ENCODE results near the gene GAS7.

Gene GAS7

GRCh38 chr17:10055262-10055975 is 143.0 kb downstream of the GAS7 start:
- Mint-ChIP-seq H3K27ac (no peak overlapping the region), H3K4me1 (peaks cover 31% of the 10 kb centered on the region), H3K4me3 (no peak overlapping the region), H3K27me3 (peaks cover 14% of the 10 kb centered on the region), H3K36me3 (no peaks in the 10 kb centered on the region), H3K9me3 (peaks cover 2% of the 10 kb centered on the region)
- ATAC-seq = no peak

- peaks cover 14% of the 10 kb centered on the region for H3K27me3 Mint-ChIP-seq
- H3K4me1 Mint-ChIP-seq = peaks cover 16% of the 10 kb centered on the region
- peaks cover 2% of the 10 kb centered on the region for H3K9me3 Mint-ChIP-seq
- no peak for ATAC-seq
- H3K4me3 Mint-ChIP-seq = no peak overlapping the region
- H3K27ac Mint-ChIP-seq = no peak overlapping the region
- H3K36me3 Mint-ChIP-seq = no peaks in the 10 kb centered on the region
These were observed 144.4 kb downstream of the GAS7 start for GRCh38 chr17:10053782-10054540.

DNA sequence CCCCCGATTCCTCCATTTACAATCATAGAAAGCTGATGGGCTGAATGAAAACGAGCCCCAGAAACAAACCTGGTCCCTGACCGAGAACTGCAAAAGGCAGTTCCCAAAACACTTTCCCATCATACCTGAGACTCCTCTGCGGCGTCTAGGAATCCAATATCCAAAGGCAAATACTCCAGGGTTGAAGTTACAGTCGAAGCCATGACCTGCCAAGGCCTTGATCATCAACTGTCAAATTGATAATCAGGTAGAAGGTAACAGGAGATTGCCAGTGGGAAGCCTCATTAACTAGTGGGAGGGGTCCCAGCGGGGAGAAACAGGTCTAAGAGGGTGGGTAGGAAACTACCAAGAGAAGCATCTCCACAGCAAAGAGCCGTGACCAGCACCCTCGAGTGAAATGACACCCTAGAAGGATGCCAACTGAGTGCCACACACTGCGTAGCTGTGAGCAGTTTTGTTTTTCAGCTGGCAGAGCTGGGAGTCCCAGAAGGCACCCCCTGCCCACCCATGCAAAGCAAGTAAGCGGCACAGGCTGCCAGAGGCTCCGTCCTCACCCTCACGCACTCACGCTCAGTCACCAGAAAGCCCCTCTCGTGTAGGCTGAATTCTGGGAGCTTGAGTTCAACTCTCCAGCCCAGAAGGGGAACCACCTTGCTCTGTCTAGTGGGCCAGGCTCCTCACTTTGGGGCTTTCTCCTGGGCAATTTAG is 146.1 kb downstream of the GAS7 start:
- Mint-ChIP-seq H3K27me3 (peaks cover 14% of the 10 kb centered on the region), H3K9me3 (peaks cover 2% of the 10 kb centered on the region), H3K36me3 (no peaks in the 10 kb centered on the region), H3K4me1 (peaks cover 17% of the 10 kb centered on the region), H3K4me3 (no peak overlapping the region), H3K27ac (peak overlapping the region; percentile 58)
- peak; percentile 72 for ATAC-seq

- Mint-ChIP-seq H3K27me3 (peaks cover 19% of the 10 kb centered on the region), H3K9me3 (no peaks in the 10 kb centered on the region), H3K4me1 (peaks cover 29% of the 10 kb centered on the region), H3K36me3 (no peaks in the 10 kb centered on the region), H3K27ac (peak overlapping the region; percentile 23), H3K4me3 (no peak overlapping the region)
- no peak for ATAC-seq
These were observed 147.3 kb downstream of the GAS7 start for GRCh38 chr17:10051112-10051511.

GRCh38 chr17:10050597-10051101 is 147.8 kb downstream of the GAS7 start:
- H3K4me1 Mint-ChIP-seq = peaks cover 32% of the 10 kb centered on the region
- no peaks in the 10 kb centered on the region for H3K9me3 Mint-ChIP-seq
- peak overlapping the region; percentile 23 for H3K27ac Mint-ChIP-seq
- H3K27me3 Mint-ChIP-seq = peaks cover 24% of the 10 kb centered on the region
- no peak overlapping the region for H3K4me3 Mint-ChIP-seq
- no peak for ATAC-seq
- H3K36me3 Mint-ChIP-seq = no peaks in the 10 kb centered on the region

DNA sequence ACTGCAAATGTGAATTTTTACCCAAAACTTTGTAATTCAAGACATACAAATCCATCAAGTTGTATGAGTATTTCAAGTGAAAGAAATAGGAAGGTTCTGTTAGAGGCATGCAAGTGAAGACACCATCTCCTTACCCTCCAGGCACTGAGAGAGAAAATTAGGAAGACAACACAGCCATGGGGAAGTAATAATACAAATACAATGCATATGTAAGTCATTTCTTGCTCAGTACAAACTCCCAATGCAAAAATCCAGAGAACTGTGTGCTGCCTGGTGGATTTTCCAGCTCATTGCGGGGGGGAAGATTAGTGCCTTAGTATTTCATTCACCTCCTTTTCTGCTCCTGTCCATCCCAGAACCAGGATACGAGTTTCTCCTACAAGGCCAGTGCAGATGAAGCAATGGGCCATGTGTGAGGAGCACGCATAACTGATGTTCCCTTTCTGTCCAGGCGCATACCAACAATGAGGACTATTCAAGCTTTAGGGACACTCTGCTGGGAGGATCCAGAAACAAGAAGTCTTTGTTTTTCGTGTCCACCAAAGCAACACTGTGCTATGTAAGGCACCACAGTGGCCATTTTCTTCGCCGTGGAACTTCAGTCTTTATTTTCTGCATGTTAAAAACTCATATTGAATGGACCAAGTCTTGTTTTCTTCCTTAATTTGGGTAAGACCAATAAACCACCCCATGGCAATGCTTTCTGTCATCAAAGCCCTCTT is 149.6 kb downstream of the GAS7 start:
- no peak overlapping the region for H3K27ac Mint-ChIP-seq
- H3K36me3 Mint-ChIP-seq = no peaks in the 10 kb centered on the region
- ATAC-seq = no peak
- no peaks in the 10 kb centered on the region for H3K9me3 Mint-ChIP-seq
- H3K27me3 Mint-ChIP-seq = peaks cover 24% of the 10 kb centered on the region
- H3K4me1 Mint-ChIP-seq = peaks cover 32% of the 10 kb centered on the region
- H3K4me3 Mint-ChIP-seq = no peak overlapping the region

DNA sequence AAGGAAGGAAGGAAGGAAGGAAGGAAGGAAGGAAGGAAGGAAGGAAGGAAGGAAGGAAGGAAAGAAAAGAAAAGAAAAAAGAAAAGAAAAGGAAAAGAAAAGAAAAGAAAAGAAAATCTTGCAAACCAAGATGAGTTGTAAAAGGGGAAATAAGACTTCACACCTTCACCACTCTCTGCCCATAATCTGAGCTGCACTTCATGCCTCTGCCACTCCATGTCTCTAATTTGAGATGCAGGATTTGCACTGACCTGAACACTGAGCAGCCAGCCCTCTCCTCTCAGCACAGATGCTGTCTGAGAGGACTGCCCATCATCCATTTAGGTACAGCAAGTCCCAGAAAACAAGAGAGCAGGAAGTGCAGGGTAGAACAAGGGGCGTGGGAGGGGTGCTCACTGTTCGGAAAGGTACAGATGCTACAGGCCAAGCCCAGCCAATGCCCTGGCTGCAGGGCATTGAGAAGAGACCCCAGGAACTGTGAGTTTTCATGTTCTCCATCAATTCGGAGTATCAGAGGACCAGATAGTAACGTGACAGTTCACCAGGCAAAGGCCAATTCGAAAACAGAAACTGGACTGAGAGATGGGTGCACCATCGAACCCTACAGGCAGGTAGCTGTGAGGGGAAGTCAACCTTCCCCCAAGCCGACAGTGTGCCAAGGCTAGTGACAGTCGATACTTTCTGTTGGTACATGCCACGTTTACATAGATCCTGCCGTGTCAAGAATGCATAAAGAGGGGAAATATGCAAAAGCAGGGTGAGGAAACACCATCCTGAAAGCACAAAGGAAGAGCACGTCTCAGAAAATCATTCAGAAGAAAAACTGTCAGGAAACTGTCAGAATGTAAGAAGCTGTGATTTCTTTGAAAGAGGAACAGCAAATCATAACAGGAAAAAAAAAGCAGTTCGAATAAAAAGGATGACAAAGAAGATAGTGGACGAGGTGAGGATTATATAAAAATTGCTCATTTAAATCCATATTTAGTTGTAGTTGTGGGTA is 151.3 kb downstream of the GAS7 start:
- Mint-ChIP-seq H3K4me1 (peaks cover 29% of the 10 kb centered on the region), H3K27ac (peak overlapping the region; percentile 7)
- ATAC-seq = peak; percentile 75

DNA sequence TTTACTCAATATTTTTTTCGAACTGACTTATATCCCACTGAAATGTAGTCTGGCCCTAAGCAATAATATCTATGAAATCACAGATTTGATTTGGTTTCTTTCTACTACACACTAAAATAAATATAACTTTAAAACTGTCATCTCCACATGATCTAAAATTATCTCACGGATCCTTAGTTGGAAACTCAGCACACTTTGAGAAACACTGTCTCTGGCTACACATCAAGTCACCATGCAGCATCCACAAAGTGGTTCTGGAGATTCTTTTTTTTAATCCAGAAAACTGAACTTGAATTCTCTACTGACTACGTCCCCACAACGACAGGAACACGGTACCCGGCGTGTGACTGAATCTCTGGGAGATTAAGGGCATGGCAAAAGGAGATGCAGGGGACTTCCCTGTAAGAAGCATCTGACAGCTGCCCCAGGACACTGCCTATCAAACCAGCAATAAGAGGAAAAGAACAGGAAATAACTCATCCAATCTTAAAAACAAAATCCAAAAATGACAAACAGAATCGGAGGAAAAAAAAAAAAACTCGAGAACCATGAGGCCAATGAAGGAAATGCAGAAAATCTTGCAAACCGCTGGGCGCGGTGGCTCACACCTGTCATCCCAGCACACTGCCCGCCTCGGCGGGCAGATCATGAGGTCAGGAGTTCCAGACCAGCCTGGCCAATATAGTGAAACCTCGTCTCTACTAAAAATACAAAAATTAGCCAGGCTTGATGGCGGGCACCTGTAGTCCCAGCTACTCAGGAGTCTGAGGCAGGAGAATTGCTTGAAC is 152.3 kb downstream of the GAS7 start:
- peaks cover 26% of the 10 kb centered on the region for H3K4me1 Mint-ChIP-seq
- H3K27ac Mint-ChIP-seq = peak overlapping the region; percentile 7
- ATAC-seq = no peak
- peaks cover 17% of the 10 kb centered on the region for H3K27me3 Mint-ChIP-seq
- H3K4me3 Mint-ChIP-seq = peak overlapping the region; percentile 30
- no peaks in the 10 kb centered on the region for H3K36me3 Mint-ChIP-seq
- H3K9me3 Mint-ChIP-seq = no peaks in the 10 kb centered on the region

More for the DNA sequence above, 151.3 kb downstream of the GAS7 start:
- Mint-ChIP-seq H3K9me3 (no peaks in the 10 kb centered on the region), H3K4me3 (peak overlapping the region; percentile 38), H3K36me3 (no peaks in the 10 kb centered on the region), H3K27me3 (peaks cover 23% of the 10 kb centered on the region)

- no peaks in the 10 kb centered on the region for H3K36me3 Mint-ChIP-seq
- H3K9me3 Mint-ChIP-seq = no peaks in the 10 kb centered on the region
- H3K27me3 Mint-ChIP-seq = peaks cover 26% of the 10 kb centered on the region
- no peak for ATAC-seq
- peaks cover 38% of the 10 kb centered on the region for H3K4me1 Mint-ChIP-seq
- H3K4me3 Mint-ChIP-seq = no peak overlapping the region
- H3K27ac Mint-ChIP-seq = peak overlapping the region; percentile 28
These were observed 155.7 kb downstream of the GAS7 start for GRCh38 chr17:10042589-10043244.

DNA sequence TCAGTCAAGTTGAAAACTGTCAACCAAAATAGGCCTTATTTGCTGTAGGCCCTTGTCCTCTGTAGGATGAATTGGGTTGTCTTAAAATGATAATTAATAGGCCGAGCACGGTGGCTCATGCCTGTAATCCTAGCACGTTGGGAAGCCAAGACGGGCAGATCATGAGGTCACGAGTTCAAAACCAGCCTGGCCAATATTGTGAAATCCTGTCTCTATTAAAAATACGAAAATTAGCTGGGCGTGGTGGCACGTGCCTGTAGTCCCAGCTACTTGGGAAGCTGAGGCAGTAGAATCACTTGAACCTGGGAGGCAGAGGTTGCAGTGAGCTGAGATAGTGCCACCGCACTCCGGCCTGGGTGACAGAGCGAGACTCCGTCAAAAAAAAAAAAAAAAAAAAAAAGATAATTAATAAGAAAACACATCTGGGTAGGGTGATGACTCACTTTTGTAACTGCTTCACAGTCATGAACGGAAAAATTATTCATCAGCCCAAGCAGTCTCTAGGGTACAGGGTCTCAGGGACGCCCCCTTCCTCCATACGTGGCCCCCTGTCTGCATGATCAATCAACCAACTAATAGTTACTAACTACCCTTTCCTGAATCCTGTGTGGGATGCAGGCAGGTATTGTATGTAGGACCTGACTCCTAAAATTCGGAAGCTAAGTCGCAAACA is 156.4 kb downstream of the GAS7 start:
- Mint-ChIP-seq H3K9me3 (no peaks in the 10 kb centered on the region), H3K4me3 (no peak overlapping the region), H3K27me3 (peaks cover 27% of the 10 kb centered on the region), H3K36me3 (no peaks in the 10 kb centered on the region), H3K27ac (peak overlapping the region; percentile 28), H3K4me1 (peaks cover 31% of the 10 kb centered on the region)
- peak; percentile 79 for ATAC-seq

DNA sequence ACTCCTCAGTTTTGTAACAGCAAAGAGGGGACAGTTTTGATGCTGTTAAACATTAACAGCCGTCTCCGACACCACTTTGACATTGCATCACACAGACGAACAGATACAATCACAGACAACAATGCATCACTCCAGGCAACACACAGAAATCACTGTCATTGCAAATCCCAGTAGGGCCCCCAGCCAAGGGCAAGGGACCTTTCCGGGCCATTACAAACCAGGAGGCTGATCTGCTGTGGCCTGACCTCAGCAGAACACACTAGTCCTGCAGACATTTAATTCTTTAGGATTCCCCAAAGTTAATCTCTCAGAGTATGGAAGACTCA is 157.2 kb downstream of the GAS7 start:
- no peaks in the 10 kb centered on the region for H3K9me3 Mint-ChIP-seq
- H3K36me3 Mint-ChIP-seq = no peaks in the 10 kb centered on the region
- peaks cover 31% of the 10 kb centered on the region for H3K27me3 Mint-ChIP-seq
- no peak for ATAC-seq
- peaks cover 23% of the 10 kb centered on the region for H3K4me1 Mint-ChIP-seq
- H3K27ac Mint-ChIP-seq = peak overlapping the region; percentile 11
- no peak overlapping the region for H3K4me3 Mint-ChIP-seq

- H3K27me3 Mint-ChIP-seq = peaks cover 33% of the 10 kb centered on the region
- no peaks in the 10 kb centered on the region for H3K9me3 Mint-ChIP-seq
- peaks cover 20% of the 10 kb centered on the region for H3K4me1 Mint-ChIP-seq
- H3K27ac Mint-ChIP-seq = no peak overlapping the region
- H3K4me3 Mint-ChIP-seq = no peak overlapping the region
- H3K36me3 Mint-ChIP-seq = no peaks in the 10 kb centered on the region
- no peak for ATAC-seq
These were observed 161.8 kb downstream of the GAS7 start for GRCh38 chr17:10036511-10037061.

Data from stimulated activated memory B cell treated with anti-CD40 and anti-IgM and Interleukin-4, amounts not matched to agents 10 μg/mL and 1 μg/mL and 100 μg/mL, for 72 hours (primary cell).